ENCODE data around the gene CMTM2. TPM values are rescaled to one million over a fixed set of nuclear protein-coding genes. Genes with fewer than 3 reads are reported as not detected.
A peak's percentile ranks its signal among the peaks of the same experiment; 100 is the strongest.

The CMTM2 gene
- total RNA-seq, 1 experiment from 2014 or later: not detected

GRCh38 chr16:66572356-66572755 lies 6.9 kb upstream of the CMTM2 start:
- ChIA-PET CTCF (interaction anchor here (0.6 kb wide), 1 partner anchor 36 kb away, joined by 3 read pairs; no protein-coding TSS in a partner anchor), POLR2A (no interaction called here)
- Histone ChIP-seq H3K9me3 (ENCODE audit: control insufficient read depth, insufficient read depth, low read depth, low read length) (no peaks in the 10 kb centered on the region), H3K27ac (ENCODE audit: low read length) (no peak overlapping the region), H3K27me3 (ENCODE audit: control insufficient read depth, insufficient read depth, low read length) (no peaks in the 10 kb centered on the region), H3K4me3 (ENCODE audit: low read depth in 2 of 2, low read length in 2 of 2) (no peak overlapping the region), H3K4me1 (ENCODE audit: control insufficient read depth, insufficient read depth, low read length) (no peaks in the 10 kb centered on the region; the same call in 1 of the 2 replicates), H3K36me3 (ENCODE audit: control insufficient read depth, insufficient read depth, low read length) (no peaks in the 10 kb centered on the region)
- no peak for TF ChIP-seq TCF7L2 (IDR thresholded peaks at IDR 0.05; ENCODE audit: low read depth, low read length)
- no peak for TF ChIP-seq REST (IDR thresholded peaks at IDR 0.05; ENCODE audit: insufficient read depth in 1 of 2, low read depth in 2 of 2, low read length in 1 of 2)
- no peak for TF ChIP-seq SIN3A (IDR thresholded peaks at IDR 0.05; ENCODE audit: borderline replicate concordance, insufficient read depth, low read depth, low read length)
- no peak for TF ChIP-seq POLR2AphosphoS5 (IDR thresholded peaks at IDR 0.05; ENCODE audit: low read depth, low read length)
- TF ChIP-seq CTCF (IDR thresholded peaks at IDR 0.05): no peak
- intact Hi-C loops (cut with micrococcal nuclease; ENCODE audit: unreplicated experiment) (no loop called here), in situ Hi-C loops (cut with HindIII; ENCODE audit: low pct_unique_long_range_greater_than_20kb, low sequenced_read_pairs) (no loop called here)
- DNase-seq (ENCODE audit: low read depth, low spot score): no peak
- no TSS peak for BruUV-seq (replicated peaks)
- ATAC-seq: 0 out of 2 replicates have a peak, but pooled peaks have one; percentile 19

- POLR2A ChIA-PET: no interaction called here
- ATAC-seq (no peak), DNase-seq (ENCODE audit: low read depth, low spot score) (no peak)
- CTCF ChIA-PET: no interaction called here
- TF ChIP-seq TCF7L2 (IDR thresholded peaks at IDR 0.05; ENCODE audit: low read depth, low read length) (no peak), CTCF (IDR thresholded peaks at IDR 0.05) (no peak), REST (IDR thresholded peaks at IDR 0.05; ENCODE audit: insufficient read depth in 1 of 2, low read depth in 2 of 2, low read length in 1 of 2) (no peak), SIN3A (IDR thresholded peaks at IDR 0.05; ENCODE audit: borderline replicate concordance, insufficient read depth, low read depth, low read length) (no peak), POLR2AphosphoS5 (IDR thresholded peaks at IDR 0.05; ENCODE audit: low read depth, low read length) (no peak)
- BruUV-seq (replicated peaks): no TSS peak
- Histone ChIP-seq H3K4me3 (ENCODE audit: low read depth in 2 of 2, low read length in 2 of 2) (no peak overlapping the region), H3K9me3 (ENCODE audit: control insufficient read depth, insufficient read depth, low read depth, low read length) (no peaks in the 10 kb centered on the region), H3K27me3 (ENCODE audit: control insufficient read depth, insufficient read depth, low read length) (no peaks in the 10 kb centered on the region), H3K27ac (ENCODE audit: low read length) (no peak overlapping the region), H3K4me1 (ENCODE audit: control insufficient read depth, insufficient read depth, low read length) (no peaks in the 10 kb centered on the region; the same call in 1 of the 2 replicates), H3K36me3 (ENCODE audit: control insufficient read depth, insufficient read depth, low read length) (no peaks in the 10 kb centered on the region)
- in situ Hi-C loops (cut with HindIII; ENCODE audit: low pct_unique_long_range_greater_than_20kb, low sequenced_read_pairs) (no loop called here), intact Hi-C loops (cut with micrococcal nuclease; ENCODE audit: unreplicated experiment) (no loop called here)
Measured at GRCh38 chr16:66574081-66574480, 5.2 kb upstream of the CMTM2 start.

Measured in Panc1 (cell line).